Keratinocyte (primary cell): ENCODE results near the gene SLC36A3. TPM values are rescaled to one million over a fixed set of nuclear protein-coding genes. Genes with fewer than 3 reads are reported as not detected.

Source experiments
- DNase-seq: peaks from one replicate; pipeline ENCODE4 v3.0.0-alpha.2; 2011; ENCODE audit warnings: low read depth, missing footprints, low spot score
- FAIRE-seq: peaks from 2 replicates; lab custom pipeline; 2011; peaks lifted over from hg19 to GRCh38; lab: Jason Lieb, UNC
- H2AFZ ChIP-seq: 2 replicates; pipeline ENCODE4 v1.6.0; 2012; ENCODE audit warnings: low read length, control low read depth, inconsistent platforms; ENCODE audit not compliant: control insufficient read depth
- H3K27ac ChIP-seq: 2 replicates; pipeline ENCODE4 v1.5.1; 2011; ENCODE audit warnings: low read length; ENCODE audit not compliant: control insufficient read depth, insufficient read depth
- H3K27me3 ChIP-seq: 3 replicates; pipeline ENCODE4 v1.6.0; 2011; ENCODE audit warnings: low read length; ENCODE audit not compliant: control insufficient read depth, insufficient read depth; ENCODE audit errors: extremely low read depth
- H3K36me3 ChIP-seq, 2 experiments: 2 replicates in 1 of 2; 3 replicates in 1 of 2; pipeline ENCODE4 v1.5.1; 2011; ENCODE audit warnings: low read length in 2 of 2, mild to moderate bottlenecking in 1 of 2; ENCODE audit not compliant: control insufficient read depth in 2 of 2, insufficient read depth in 2 of 2; ENCODE audit errors: extremely low read depth in 1 of 2
- H3K4me1 ChIP-seq: 3 replicates; pipeline ENCODE4 v1.5.1; 2011; ENCODE audit warnings: low read length; ENCODE audit not compliant: control insufficient read depth, insufficient read depth; ENCODE audit errors: extremely low read depth
- H3K4me2 ChIP-seq: 3 replicates; pipeline ENCODE4 v1.6.0; 2011; ENCODE audit warnings: low read depth, low read length; ENCODE audit not compliant: control insufficient read depth, insufficient read depth; ENCODE audit errors: extremely low read depth
- H3K4me3 ChIP-seq, 3 experiments: fragments of 200-600 bp in 1 of 3; sonication (generic) in 1 of 3; 2 replicates in 2 of 3; 3 replicates in 1 of 3; pipeline ENCODE4 v1.5.1; 2011 to 2016; ENCODE audit warnings: low read length in 3 of 3, mild to moderate bottlenecking in 3 of 3, control low read depth in 2 of 3, inconsistent platforms in 1 of 3, low read depth in 1 of 3, mixed read lengths in 1 of 3, mixed run types in 1 of 3, moderate library complexity in 1 of 3; ENCODE audit not compliant: control insufficient read depth in 2 of 3, insufficient read depth in 2 of 3; ENCODE audit errors: extremely low read depth in 1 of 3
- H3K79me2 ChIP-seq: 2 replicates; pipeline ENCODE4 v1.6.0; 2012; ENCODE audit warnings: low read length; ENCODE audit not compliant: control insufficient read depth, insufficient read depth
- H3K9ac ChIP-seq: 3 replicates; pipeline ENCODE4 v1.6.0; 2011; ENCODE audit warnings: low read length; ENCODE audit not compliant: control insufficient read depth, insufficient read depth; ENCODE audit errors: extremely low read depth
- H3K9me1 ChIP-seq: 3 replicates; pipeline ENCODE4 v1.6.0; 2011; ENCODE audit warnings: low read length; ENCODE audit not compliant: control insufficient read depth, insufficient read depth; ENCODE audit errors: extremely low read depth
- H3K9me3 ChIP-seq: 2 replicates; pipeline ENCODE4 v1.5.1; 2012; ENCODE audit warnings: low read depth, low read length; ENCODE audit not compliant: control insufficient read depth
- H4K20me1 ChIP-seq: 3 replicates; pipeline ENCODE4 v1.6.0; 2011; ENCODE audit warnings: low read length; ENCODE audit not compliant: control insufficient read depth, insufficient read depth; ENCODE audit errors: extremely low read depth
- EZH2 ChIP-seq: IDR thresholded peaks from one replicate; pipeline ENCODE4 v1.6.1; 2012; ENCODE audit warnings: inconsistent platforms, mild to moderate bottlenecking, low read length, moderate library complexity
- dilution Hi-C: fragments of 300-500 bp; cut with MboI; formaldehyde crosslinking; loops from one replicate; pipeline ENCODE4 v1.7.0; 2020; ENCODE audit warnings: low sequenced_read_pairs; ENCODE audit not compliant: extremely low pct_ligation_motif_present
- polyA plus RNA-seq, 5 experiments: library from polyadenylated mRNA; depleted of rRNA in 3 of 5; stranded (reverse) in 3 of 5; stranded (forward) in 1 of 5; unstranded in 1 of 5; fragments of >200 nt; gene quantifications; 1 replicate in 1 of 5; 2 replicates in 3 of 5; 3 replicates in 1 of 5; pipeline versions ENCODE4 v1.2.1 to v1.2.3, GENCODE V29; 2011 to 2012; ENCODE audit warnings: missing spikeins in 2 of 5, low read depth in 1 of 5, low replicate concordance in 1 of 5
- TF ChIP-seq, protein P1 (sequence below), 3 experiments: IDR thresholded peaks in 1 of 3; conservative IDR thresholded peaks in 1 of 3; optimal IDR thresholded peaks in 1 of 3; 2 replicates in 2 of 3; 3 replicates in 1 of 3; pipeline versions ENCODE3 to v1.5.1; 2011; ENCODE audit warnings: low read length in 3 of 3, mild to moderate bottlenecking in 3 of 3, moderate library complexity in 2 of 3, control low read depth in 1 of 3, inconsistent platforms in 1 of 3; ENCODE audit not compliant: insufficient read depth in 2 of 3; ENCODE audit errors: extremely low read depth in 1 of 3

Gene SLC36A3
- polyA plus RNA-seq, 1 donor (not counting 4 experiments of a cell fraction or from before 2014, with no cell fraction given) = not detected

DNA sequence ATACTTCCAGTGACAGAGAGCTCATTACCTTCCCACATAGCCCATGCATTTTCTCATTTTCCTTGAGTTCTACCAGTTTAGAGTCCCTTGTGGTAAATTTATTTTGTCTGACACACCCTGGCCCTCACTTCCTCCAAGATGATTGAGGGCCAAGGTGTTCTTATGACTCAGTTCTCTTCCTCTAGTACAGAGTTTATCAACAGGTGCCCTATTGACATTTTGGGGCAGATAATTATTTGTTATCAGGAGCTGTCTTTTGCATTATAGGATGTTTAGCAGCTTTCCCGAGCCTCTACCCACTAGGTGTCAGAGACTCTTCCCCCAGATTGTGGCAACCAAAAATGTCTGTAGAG, 7.1 kb downstream of the SLC36A3 start:
- peak overlapping the region; percentile 42 for H3K4me2 ChIP-seq
- H3K79me2 ChIP-seq = no peaks in the 10 kb centered on the region
- no peaks in the 10 kb centered on the region for H3K27me3 ChIP-seq
- H3K9me1 ChIP-seq = no peaks in the 10 kb centered on the region
- DNase-seq (no peak), FAIRE-seq (peak; percentile 9)
- no peak for TF ChIP-seq EZH2
- TF ChIP-seq, protein P1, sequence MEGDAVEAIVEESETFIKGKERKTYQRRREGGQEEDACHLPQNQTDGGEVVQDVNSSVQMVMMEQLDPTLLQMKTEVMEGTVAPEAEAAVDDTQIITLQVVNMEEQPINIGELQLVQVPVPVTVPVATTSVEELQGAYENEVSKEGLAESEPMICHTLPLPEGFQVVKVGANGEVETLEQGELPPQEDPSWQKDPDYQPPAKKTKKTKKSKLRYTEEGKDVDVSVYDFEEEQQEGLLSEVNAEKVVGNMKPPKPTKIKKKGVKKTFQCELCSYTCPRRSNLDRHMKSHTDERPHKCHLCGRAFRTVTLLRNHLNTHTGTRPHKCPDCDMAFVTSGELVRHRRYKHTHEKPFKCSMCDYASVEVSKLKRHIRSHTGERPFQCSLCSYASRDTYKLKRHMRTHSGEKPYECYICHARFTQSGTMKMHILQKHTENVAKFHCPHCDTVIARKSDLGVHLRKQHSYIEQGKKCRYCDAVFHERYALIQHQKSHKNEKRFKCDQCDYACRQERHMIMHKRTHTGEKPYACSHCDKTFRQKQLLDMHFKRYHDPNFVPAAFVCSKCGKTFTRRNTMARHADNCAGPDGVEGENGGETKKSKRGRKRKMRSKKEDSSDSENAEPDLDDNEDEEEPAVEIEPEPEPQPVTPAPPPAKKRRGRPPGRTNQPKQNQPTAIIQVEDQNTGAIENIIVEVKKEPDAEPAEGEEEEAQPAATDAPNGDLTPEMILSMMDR (optimal IDR thresholded peaks at IDR 0.05 in 1 of 3, IDR thresholded peaks at IDR 0.05 in 1 of 3, conservative IDR thresholded peaks at IDR 0.05 in 1 of 3; ENCODE audit: extremely low read depth in 1 of 3, insufficient read depth in 2 of 3, low read length in 3 of 3) = no peak
- dilution Hi-C loops = no loop called here
- no peak overlapping the region for H2AFZ ChIP-seq
- H3K36me3 ChIP-seq = no peaks in the 10 kb centered on the region
- no peak overlapping the region for H3K27ac ChIP-seq
- H3K4me3 ChIP-seq = no peak overlapping the region
- peaks cover 16% of the 10 kb centered on the region for H3K4me1 ChIP-seq
- H3K9ac ChIP-seq = no peak overlapping the region
- no peaks in the 10 kb centered on the region for H4K20me1 ChIP-seq
- no peaks in the 10 kb centered on the region for H3K9me3 ChIP-seq

DNA sequence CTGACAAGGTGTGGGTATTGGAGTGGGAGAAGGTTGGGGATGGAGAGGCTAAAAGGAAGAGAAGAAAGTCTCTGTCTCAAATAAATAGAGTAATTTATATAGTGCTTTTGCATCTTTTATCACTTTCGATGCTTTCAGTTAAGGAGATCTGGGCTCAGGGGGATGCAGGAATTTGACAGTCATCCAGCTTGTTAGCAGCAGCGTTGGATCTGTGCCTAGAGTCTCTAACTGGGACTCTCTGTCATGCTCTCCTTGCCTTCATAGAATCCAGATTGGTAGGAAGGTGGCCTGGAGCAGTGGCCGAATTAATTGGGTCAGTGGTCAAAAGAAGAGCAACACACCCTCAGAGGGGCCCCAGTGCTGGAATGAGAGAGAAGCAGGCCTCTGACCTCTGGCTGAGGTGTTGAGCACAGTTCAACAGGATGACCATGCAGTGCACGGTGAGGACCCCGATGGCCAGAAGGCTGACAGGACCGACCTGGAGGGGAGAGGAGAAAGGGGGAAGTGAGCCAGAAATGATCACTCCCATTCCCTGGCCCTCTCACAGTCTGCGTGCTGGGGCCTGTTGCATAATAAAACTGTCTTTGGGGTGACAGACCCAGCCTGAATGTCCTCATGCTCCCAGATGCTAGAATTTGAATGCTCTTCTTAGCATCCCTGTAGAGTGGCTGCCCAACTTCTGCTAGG, 7.6 kb downstream of the SLC36A3 start:
- H4K20me1 ChIP-seq = no peaks in the 10 kb centered on the region
- H3K36me3 ChIP-seq = no peaks in the 10 kb centered on the region
- DNase-seq (no peak), FAIRE-seq (peak; percentile 9)
- H3K27me3 ChIP-seq = no peaks in the 10 kb centered on the region
- TF ChIP-seq, protein P1 (optimal IDR thresholded peaks at IDR 0.05 in 1 of 3, IDR thresholded peaks at IDR 0.05 in 1 of 3, conservative IDR thresholded peaks at IDR 0.05 in 1 of 3; ENCODE audit: extremely low read depth in 1 of 3, insufficient read depth in 2 of 3, low read length in 3 of 3) = no peak
- TF ChIP-seq EZH2 = no peak
- H3K9me1 ChIP-seq = no peaks in the 10 kb centered on the region
- H3K9me3 ChIP-seq = no peaks in the 10 kb centered on the region
- no peak overlapping the region for H3K4me3 ChIP-seq
- H3K4me2 ChIP-seq = peak overlapping the region; percentile 42
- no peak overlapping the region for H2AFZ ChIP-seq
- H3K9ac ChIP-seq = no peak overlapping the region
- H3K4me1 ChIP-seq = peaks cover 16% of the 10 kb centered on the region
- H3K27ac ChIP-seq = no peak overlapping the region
- dilution Hi-C loops = no loop called here
- H3K79me2 ChIP-seq = no peaks in the 10 kb centered on the region
